ENCODE results near the gene AK4.
"Not testable (repeated sequence)": the region's sequence is repeated elsewhere in the genome, so short reads cannot be mapped to it uniquely, and the experiment has no call there.

- TF ChIP-seq L3MBTL2 (conservative IDR thresholded peaks at IDR 0.05); ARNT (IDR thresholded peaks at IDR 0.05); SUZ12 (IDR thresholded peaks at IDR 0.05); SP1 (IDR thresholded peaks at IDR 0.05); FOXM1 (IDR thresholded peaks at IDR 0.05; ENCODE audit: borderline replicate concordance); NFRKB (IDR thresholded peaks at IDR 0.05); TARDBP (IDR thresholded peaks at IDR 0.05); BHLHE40 (IDR thresholded peaks at IDR 0.05; ENCODE audit: borderline replicate concordance); ELF4 (IDR thresholded peaks at IDR 0.05): not testable (repeated sequence)
Observed at GRCh38 chr1:65139793-65140192, 8.2 kb upstream of the AK4 start.
